H9 (cell line): ENCODE measurements around the gene YJU2. TPM values are rescaled to one million over a fixed set of nuclear protein-coding genes. Genes with fewer than 3 reads are reported as not detected.

Source experiments
- DNase-seq: peaks from one replicate; pipeline ENCODE4 v3.0.0-alpha.2; 2017
- H2AFZ ChIP-seq: one replicate; pipeline ENCODE4 v1.6.1; 2013; ENCODE audit warnings: mild to moderate bottlenecking, low read length, control low read depth, moderate library complexity
- H2AK5ac ChIP-seq: 2 replicates; pipeline ENCODE4 v1.6.1; 2013; ENCODE audit warnings: low read length, control low read depth, mixed read lengths; ENCODE audit not compliant: insufficient read length
- H2BK120ac ChIP-seq: one replicate; pipeline ENCODE4 v1.6.1; 2013; ENCODE audit warnings: low read depth, mild to moderate bottlenecking, low read length, control low read depth, inconsistent platforms; ENCODE audit not compliant: poor library complexity, severe bottlenecking
- H2BK12ac ChIP-seq: 2 replicates; pipeline ENCODE4 v1.6.1; 2013; ENCODE audit warnings: low read length, control low read depth, mixed read lengths, low read depth; ENCODE audit not compliant: insufficient read length
- H2BK15ac ChIP-seq: 2 replicates; pipeline ENCODE4 v1.6.1; 2013; ENCODE audit warnings: low read depth, low read length, control low read depth
- H2BK20ac ChIP-seq: one replicate; pipeline ENCODE4 v1.6.1; 2013; ENCODE audit warnings: low read depth, mild to moderate bottlenecking, low read length, control low read depth, inconsistent platforms; ENCODE audit not compliant: poor library complexity, severe bottlenecking
- H2BK5ac ChIP-seq: 2 replicates; pipeline ENCODE4 v1.6.1; 2013; ENCODE audit warnings: low read length, control low read depth, mixed read lengths; ENCODE audit not compliant: insufficient read length
- H3K14ac ChIP-seq: 2 replicates; pipeline ENCODE4 v1.6.1; 2013; ENCODE audit warnings: low read length, control low read depth; ENCODE audit not compliant: insufficient read depth
- H3K18ac ChIP-seq: 2 replicates; pipeline ENCODE4 v1.6.1; 2013; ENCODE audit warnings: low read depth, mild to moderate bottlenecking, mixed read lengths, low read length, control low read depth; ENCODE audit not compliant: insufficient read length
- H3K23ac ChIP-seq: 2 replicates; pipeline ENCODE4 v1.6.1; 2013; ENCODE audit warnings: low read length, control low read depth, mixed read lengths, low read depth; ENCODE audit not compliant: insufficient read length
- H3K23me2 ChIP-seq: 2 replicates; pipeline ENCODE4 v1.6.1; 2013; ENCODE audit warnings: low read depth, mild to moderate bottlenecking, mixed read lengths, low read length, control low read depth; ENCODE audit not compliant: insufficient read length, poor library complexity, severe bottlenecking
- H3K27ac ChIP-seq: 2 replicates; pipeline ENCODE4 v1.5.1; 2013; ENCODE audit warnings: low read length, control low read depth, mixed read lengths, low read depth; ENCODE audit not compliant: insufficient read length
- H3K27me3 ChIP-seq: 2 replicates; pipeline ENCODE4 v1.6.1; 2013; ENCODE audit warnings: low read length, control low read depth, inconsistent platforms; ENCODE audit not compliant: insufficient read depth
- H3K4ac ChIP-seq: 2 replicates; pipeline ENCODE4 v1.6.1; 2013; ENCODE audit warnings: low read depth, mild to moderate bottlenecking, control low read depth, inconsistent platforms, low read length, moderate library complexity
- H3K4me1 ChIP-seq: 2 replicates; pipeline ENCODE4 v1.6.1; 2013; ENCODE audit warnings: low read length, control low read depth, inconsistent platforms; ENCODE audit not compliant: insufficient read depth
- H3K4me2 ChIP-seq: 2 replicates; pipeline ENCODE4 v1.6.1; 2013; ENCODE audit warnings: low read length, control low read depth, mixed read lengths; ENCODE audit not compliant: insufficient read length, insufficient read depth
- H3K56ac ChIP-seq: 2 replicates; pipeline ENCODE4 v1.6.1; 2013; ENCODE audit warnings: low read depth, mild to moderate bottlenecking, mixed read lengths, low read length, control low read depth; ENCODE audit not compliant: insufficient read length
- H3K79me1 ChIP-seq: 2 replicates; pipeline ENCODE4 v1.6.1; 2013; ENCODE audit warnings: low read depth, mild to moderate bottlenecking, moderate library complexity, low read length, control low read depth, inconsistent platforms; ENCODE audit not compliant: insufficient read depth, poor library complexity, severe bottlenecking
- H3K79me2 ChIP-seq: 2 replicates; pipeline ENCODE4 v1.6.1; 2013; ENCODE audit warnings: low read length, control low read depth, inconsistent platforms; ENCODE audit not compliant: insufficient read depth
- H3K9ac ChIP-seq: 2 replicates; pipeline ENCODE4 v1.6.1; 2013; ENCODE audit warnings: low read length, control low read depth, mixed read lengths; ENCODE audit not compliant: insufficient read length; ENCODE audit errors: extremely low read depth
- H3K9me3 ChIP-seq: one replicate; pipeline ENCODE4 v1.6.1; 2013; ENCODE audit warnings: low read depth, low read length, inconsistent platforms; ENCODE audit not compliant: control insufficient read depth
- H3T11ph ChIP-seq: one replicate; pipeline ENCODE4 v1.6.1; 2013; ENCODE audit warnings: mild to moderate bottlenecking, low read length, control low read depth, inconsistent platforms
- H4K20me1 ChIP-seq: one replicate; pipeline ENCODE4 v1.6.1; 2013; ENCODE audit not compliant: control insufficient read depth, insufficient read length, insufficient read depth
- H4K5ac ChIP-seq: 2 replicates; pipeline ENCODE4 v1.6.1; 2013; ENCODE audit warnings: low read depth, mild to moderate bottlenecking, mixed read lengths, low read length, control low read depth; ENCODE audit not compliant: insufficient read length
- H4K8ac ChIP-seq: replicated peaks from 2 replicates; pipeline ENCODE4 v1.6.1; 2013; ENCODE audit warnings: low read length, control low read depth, mixed read lengths, low read depth; ENCODE audit not compliant: insufficient read length
- H4K91ac ChIP-seq: 2 replicates; pipeline ENCODE4 v1.6.1; 2013; ENCODE audit warnings: low read depth, mild to moderate bottlenecking, moderate library complexity, mixed read lengths, low read length, control low read depth; ENCODE audit not compliant: insufficient read length
- H3K27ac Mint-ChIP-seq, 3 experiments: 2 replicates in 2 of 3; 3 replicates in 1 of 3; pipeline ENCODE4 v1.8.0; 2020 to 2021; ENCODE audit warnings: mixed read lengths in 3 of 3, mild to moderate bottlenecking in 1 of 3, moderate library complexity in 1 of 3
- H3K27me3 Mint-ChIP-seq: 2 replicates; pipeline ENCODE4 v1.8.0; 2021; ENCODE audit warnings: low read depth, mild to moderate bottlenecking, moderate library complexity, mixed read lengths
- H3K36me3 Mint-ChIP-seq, 3 experiments: 2 replicates in 2 of 3; 3 replicates in 1 of 3; pipeline ENCODE4 v1.8.0; 2020 to 2021; ENCODE audit warnings: low read depth in 3 of 3, mixed read lengths in 3 of 3; ENCODE audit not compliant: insufficient read depth in 1 of 3
- H3K4me1 Mint-ChIP-seq, 2 experiments: 2 replicates each; pipeline ENCODE4 v1.8.0; 2020; ENCODE audit warnings: mixed read lengths in 2 of 2
- H3K4me3 Mint-ChIP-seq, 2 experiments: 2 replicates in 1 of 2; 3 replicates in 1 of 2; pipeline ENCODE4 v1.8.0; 2020 to 2021; ENCODE audit warnings: mild to moderate bottlenecking in 2 of 2, mixed read lengths in 2 of 2, moderate library complexity in 1 of 2
- H3K9me3 Mint-ChIP-seq, 2 experiments: 2 replicates in 1 of 2; 3 replicates in 1 of 2; pipeline ENCODE4 v1.8.0; 2020; ENCODE audit warnings: mild to moderate bottlenecking in 2 of 2, mixed read lengths in 2 of 2, moderate library complexity in 1 of 2
- WGBS: extraction: QIAGEN DNeasy Blood & Tissue Kit; methylation state at CpG from one replicate; pipeline ENCODE4 v1.1.7; 2013; ENCODE audit warnings: missing lambda C conversion rate, low lambda C conversion rate, mixed read lengths; ENCODE audit not compliant: insufficient read length; ENCODE audit errors: extremely low coverage; 5-methylcytosine and 5-hydroxymethylcytosine counted together
- total RNA-seq: library from RNA; stranded (reverse); gene quantifications from 2 replicates; pipeline ENCODE4 v1.2.1, GENCODE V29; 2021
- TF ChIP-seq, protein P1 (sequence below): fragments of 200-600 bp; sonication (generic); conservative IDR thresholded peaks from 3 replicates; pipeline ENCODE4 v1.8.0; 2021; ENCODE audit warnings: antibody characterized with exemption, mild to moderate bottlenecking

YJU2 gene
- total RNA-seq, 1 experiment from 2014 or later: 31.0 TPM

- peak overlapping the region in 1 of 2 experiments; percentile 7; a peak in 1 of 5 replicates for H3K4me3 Mint-ChIP-seq
These were observed 20.4 kb downstream of the YJU2 start for GRCh38 chr19:4267101-4267900.

More at GRCh38 chr19:4267101-4267900, 20.4 kb downstream of the YJU2 start:
- no peak overlapping the region for H2BK20ac ChIP-seq
- H4K8ac ChIP-seq: no peak overlapping the region
- WGBS: no CpG with 5 or more reads among the region's 21 CpGs
- no peak overlapping the region for H3K9ac ChIP-seq
- peak; percentile 89 for DNase-seq
- H2BK12ac ChIP-seq: no peak overlapping the region
- no peaks in the 10 kb centered on the region for H3K27me3 ChIP-seq
- H3K4me1 ChIP-seq: no peaks in the 10 kb centered on the region
- H3K36me3 Mint-ChIP-seq: peaks cover 10 to 55% (median 28%) of the 10 kb centered on the region in 3 experiments; a peak in 6 of 7 replicates
- H3K4me1 Mint-ChIP-seq: peaks cover 2 to 5% of the 10 kb centered on the region in 2 experiments; a peak in 3 of 4 replicates
- no peaks in the 10 kb centered on the region for H3K79me1 ChIP-seq
- no peaks in the 10 kb centered on the region for H4K20me1 ChIP-seq
- H2AK5ac ChIP-seq: no peak overlapping the region
- no peak overlapping the region for H2BK5ac ChIP-seq
- H3K56ac ChIP-seq: no peak overlapping the region
- H3K4ac ChIP-seq: no peak overlapping the region
- H3K23me2 ChIP-seq: no peaks in the 10 kb centered on the region
- TF ChIP-seq, protein P1, sequence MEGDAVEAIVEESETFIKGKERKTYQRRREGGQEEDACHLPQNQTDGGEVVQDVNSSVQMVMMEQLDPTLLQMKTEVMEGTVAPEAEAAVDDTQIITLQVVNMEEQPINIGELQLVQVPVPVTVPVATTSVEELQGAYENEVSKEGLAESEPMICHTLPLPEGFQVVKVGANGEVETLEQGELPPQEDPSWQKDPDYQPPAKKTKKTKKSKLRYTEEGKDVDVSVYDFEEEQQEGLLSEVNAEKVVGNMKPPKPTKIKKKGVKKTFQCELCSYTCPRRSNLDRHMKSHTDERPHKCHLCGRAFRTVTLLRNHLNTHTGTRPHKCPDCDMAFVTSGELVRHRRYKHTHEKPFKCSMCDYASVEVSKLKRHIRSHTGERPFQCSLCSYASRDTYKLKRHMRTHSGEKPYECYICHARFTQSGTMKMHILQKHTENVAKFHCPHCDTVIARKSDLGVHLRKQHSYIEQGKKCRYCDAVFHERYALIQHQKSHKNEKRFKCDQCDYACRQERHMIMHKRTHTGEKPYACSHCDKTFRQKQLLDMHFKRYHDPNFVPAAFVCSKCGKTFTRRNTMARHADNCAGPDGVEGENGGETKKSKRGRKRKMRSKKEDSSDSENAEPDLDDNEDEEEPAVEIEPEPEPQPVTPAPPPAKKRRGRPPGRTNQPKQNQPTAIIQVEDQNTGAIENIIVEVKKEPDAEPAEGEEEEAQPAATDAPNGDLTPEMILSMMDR: peak; percentile 84
- no peak overlapping the region for H3K23ac ChIP-seq
- no peak overlapping the region for H4K91ac ChIP-seq
- no peaks in the 10 kb centered on the region for H3K79me2 ChIP-seq
- no peak overlapping the region for H3K14ac ChIP-seq
- H3K4me2 ChIP-seq: no peak overlapping the region
- no peak overlapping the region for H3T11ph ChIP-seq
- H2AFZ ChIP-seq: no peak overlapping the region
- H3K18ac ChIP-seq: no peak overlapping the region
- no peaks in the 10 kb centered on the region for H3K27me3 Mint-ChIP-seq
- 0 out of 7 replicates have a peak overlapping the region, but pooled peaks of 1 of the 3 experiments have one; percentile 2 for H3K27ac Mint-ChIP-seq
- H4K5ac ChIP-seq: no peak overlapping the region
- no peak overlapping the region for H2BK120ac ChIP-seq
- no peak overlapping the region for H3K27ac ChIP-seq
- no peaks in the 10 kb centered on the region for H3K9me3 Mint-ChIP-seq
- no peaks in the 10 kb centered on the region for H3K9me3 ChIP-seq
- H2BK15ac ChIP-seq: no peak overlapping the region
